Heart left ventricle (tissue), 13 donors: Measurements from ENCODE around the gene ECM1.

Source experiments
- POLR2A ChIP-seq, 2 donors: fragments of 450-650 bp; IDR thresholded peaks; one replicate each; pipeline ENCODE4 v1.6.1; 2017; ENCODE audit warnings: antibody characterized with exemption in 2 of 2, mild to moderate bottlenecking in 2 of 2, moderate library complexity in 2 of 2
- TF ChIP-seq, protein P1 (sequence below), 12 donors: fragments of 200-600 bp; sonication (generic) in 4 of 12; IDR thresholded peaks; one replicate each; pipeline versions ENCODE4 v1.5.0 to v1.8.0; 2018 to 2022; ENCODE audit warnings: antibody characterized with exemption in 12 of 12, mild to moderate bottlenecking in 5 of 12
- donor health status: ischemic (EF 13 %, LVEDD 7.1; RV severe dilation, severe dysfunction).
- donor health status: DM: no; HTN: yes; CAD: no.
- donor health status: DM: no; HTN: no; CAD: no.
- donor health status: ischemic (EF 25% LVEDD 6.9; RV normal size, moderate dysfunction).
- donor health status: ischemic (EF 25% LVEDD 5.7; RV mildly dilated, moderate dysfunction).
- donor health status: ischemic (EF 35%, LVEDD 5.7; RV mildly dilated, moderate dysfunction).
- donor health status: nonischemic (EF 11% LVEDD 7.7; RV severe dilation, severe dysfunction).
- donor health status: DM: yes; HTN: yes; CAD: no.
- donor health status: PGD.
- donor health status: ischemic (EF 29% LVEDD 5.4; RV normal size, mild dysfunction).
- donor health status: nonischemic (EF 23%, LVEDD 6.1; RV moderate dilation, normal function).

DNA sequence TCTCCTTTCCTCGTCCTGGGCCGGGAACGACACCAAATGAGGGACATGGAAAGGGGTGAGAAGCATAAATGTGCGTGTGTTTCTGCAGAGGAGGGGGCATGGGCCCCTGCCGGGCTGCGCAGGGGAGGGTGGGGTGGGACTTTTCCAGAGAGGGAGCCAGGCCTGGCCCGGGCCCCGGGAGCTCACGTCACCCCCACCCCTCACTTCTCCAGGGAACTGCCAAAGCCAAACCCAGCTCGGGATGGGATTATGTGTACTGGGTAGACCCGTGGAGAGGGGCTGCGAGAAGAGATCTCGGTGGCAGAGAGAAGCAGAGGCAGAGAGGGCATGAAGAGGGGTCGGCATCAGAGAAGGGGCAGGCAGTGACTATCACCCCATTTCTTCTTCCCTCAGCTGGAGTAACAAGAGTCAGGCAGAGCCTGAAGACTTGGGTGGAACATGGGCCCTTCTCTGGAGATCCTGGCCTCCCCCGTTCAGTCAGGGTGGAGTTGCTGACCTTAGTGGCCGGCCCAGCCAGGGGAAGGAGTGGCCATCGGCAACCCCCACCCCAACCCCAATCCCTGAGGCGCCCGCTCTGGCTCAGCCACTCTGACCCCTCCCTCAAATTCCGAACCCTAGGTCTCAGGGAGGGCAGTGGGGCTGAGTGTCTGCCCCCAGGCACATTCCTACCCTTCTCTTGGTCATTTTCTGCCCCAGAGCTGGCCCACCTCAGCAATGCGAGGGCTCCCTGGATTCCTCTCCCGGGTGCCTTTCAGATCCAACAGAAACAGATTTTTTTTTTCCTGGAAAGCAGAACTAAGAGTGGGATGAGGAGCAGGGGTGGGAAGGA, 42.5 kb downstream of the ECM1 start:
- TF ChIP-seq, protein P1, sequence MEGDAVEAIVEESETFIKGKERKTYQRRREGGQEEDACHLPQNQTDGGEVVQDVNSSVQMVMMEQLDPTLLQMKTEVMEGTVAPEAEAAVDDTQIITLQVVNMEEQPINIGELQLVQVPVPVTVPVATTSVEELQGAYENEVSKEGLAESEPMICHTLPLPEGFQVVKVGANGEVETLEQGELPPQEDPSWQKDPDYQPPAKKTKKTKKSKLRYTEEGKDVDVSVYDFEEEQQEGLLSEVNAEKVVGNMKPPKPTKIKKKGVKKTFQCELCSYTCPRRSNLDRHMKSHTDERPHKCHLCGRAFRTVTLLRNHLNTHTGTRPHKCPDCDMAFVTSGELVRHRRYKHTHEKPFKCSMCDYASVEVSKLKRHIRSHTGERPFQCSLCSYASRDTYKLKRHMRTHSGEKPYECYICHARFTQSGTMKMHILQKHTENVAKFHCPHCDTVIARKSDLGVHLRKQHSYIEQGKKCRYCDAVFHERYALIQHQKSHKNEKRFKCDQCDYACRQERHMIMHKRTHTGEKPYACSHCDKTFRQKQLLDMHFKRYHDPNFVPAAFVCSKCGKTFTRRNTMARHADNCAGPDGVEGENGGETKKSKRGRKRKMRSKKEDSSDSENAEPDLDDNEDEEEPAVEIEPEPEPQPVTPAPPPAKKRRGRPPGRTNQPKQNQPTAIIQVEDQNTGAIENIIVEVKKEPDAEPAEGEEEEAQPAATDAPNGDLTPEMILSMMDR (IDR thresholded peaks at IDR 0.05): no peak
- peak in 1 of 2 donors; percentile 14 for TF ChIP-seq POLR2A (IDR thresholded peaks at IDR 0.05)
